Neural crest cell (in vitro differentiated cells): Measurements from ENCODE around the gene KCNMA1. TPM values are rescaled to one million over a fixed set of nuclear protein-coding genes. Genes with fewer than 3 reads are reported as not detected.
A peak's percentile ranks its signal among the peaks of the same experiment; 100 is the strongest.

Experiments used
- DNase-seq: peaks from one replicate; pipeline ENCODE4 v3.0.0; 2021; ENCODE audit warnings: low read depth, mixed read lengths, low spot score
- H3K27ac Mint-ChIP-seq: one replicate; pipeline ENCODE4 v1.8.0; 2021; ENCODE audit warnings: mild to moderate bottlenecking, mixed read lengths; ENCODE audit not compliant: unreplicated experiment
- H3K27me3 Mint-ChIP-seq: 2 replicates; pipeline ENCODE4 v1.8.0; 2021; ENCODE audit warnings: low read depth, mild to moderate bottlenecking, mixed read lengths
- H3K36me3 Mint-ChIP-seq: 2 replicates; pipeline ENCODE4 v1.8.0; 2021; ENCODE audit warnings: low read depth, mild to moderate bottlenecking, mixed read lengths
- H3K4me1 Mint-ChIP-seq: 2 replicates; pipeline ENCODE4 v1.8.0; 2021; ENCODE audit warnings: mixed read lengths
- H3K4me3 Mint-ChIP-seq: one replicate; pipeline ENCODE4 v1.8.0; 2021; ENCODE audit warnings: mild to moderate bottlenecking, mixed read lengths
- H3K9me3 Mint-ChIP-seq: 2 replicates; pipeline ENCODE4 v1.8.0; 2021; ENCODE audit warnings: mixed read lengths
- CTCF ChIP-seq: fragments of 200-600 bp; sonication (generic); conservative IDR thresholded peaks from 2 replicates; pipeline ENCODE4 v1.5.0; 2021; ENCODE audit warnings: antibody characterized with exemption, mild to moderate bottlenecking
- total RNA-seq: library from RNA; stranded (reverse); gene quantifications from 2 replicates; pipeline ENCODE4 v1.2.1, GENCODE V29; 2021

The KCNMA1 gene
- total RNA-seq, 1 donor from 2014 or later = 1.7 TPM

- peaks cover 3% of the 10 kb centered on the region for H3K27me3 Mint-ChIP-seq
These were observed 526.9 kb downstream of the KCNMA1 start for GRCh38 chr10:77110757-77111156.

GRCh38 chr10:77109351-77109994 is 528.1 kb downstream of the KCNMA1 start:
- DNase-seq = no peak
- Mint-ChIP-seq H3K9me3 (no peaks in the 10 kb centered on the region), H3K4me1 (peaks cover 5% of the 10 kb centered on the region), H3K27me3 (peaks cover 2% of the 10 kb centered on the region), H3K36me3 (no peaks in the 10 kb centered on the region), H3K27ac (no peak overlapping the region), H3K4me3 (no peak overlapping the region)
- no peak for TF ChIP-seq CTCF

More at GRCh38 chr10:77110757-77111156, 526.9 kb downstream of the KCNMA1 start:
- Mint-ChIP-seq H3K4me3 (no peak overlapping the region), H3K9me3 (no peaks in the 10 kb centered on the region), H3K4me1 (peaks cover 5% of the 10 kb centered on the region), H3K36me3 (no peaks in the 10 kb centered on the region), H3K27ac (no peak overlapping the region)
- TF ChIP-seq CTCF = no peak
- DNase-seq = no peak

- no peak for TF ChIP-seq CTCF
- no peak for DNase-seq
These were observed 530.9 kb downstream of the KCNMA1 start for GRCh38 chr10:77106676-77107075.

GRCh38 chr10:77105761-77106221 is 531.8 kb downstream of the KCNMA1 start:
- H3K27ac Mint-ChIP-seq = peak overlapping the region; percentile 68
- no peaks in the 10 kb centered on the region for H3K27me3 Mint-ChIP-seq
- no peaks in the 10 kb centered on the region for H3K36me3 Mint-ChIP-seq
- H3K9me3 Mint-ChIP-seq = no peaks in the 10 kb centered on the region
- peaks cover 5% of the 10 kb centered on the region for H3K4me1 Mint-ChIP-seq
- DNase-seq = no peak
- H3K4me3 Mint-ChIP-seq = no peak overlapping the region
- TF ChIP-seq CTCF = no peak

More at GRCh38 chr10:77106676-77107075, 530.9 kb downstream of the KCNMA1 start:
- Mint-ChIP-seq H3K27me3 (no peaks in the 10 kb centered on the region), H3K36me3 (no peaks in the 10 kb centered on the region), H3K4me1 (peaks cover 5% of the 10 kb centered on the region), H3K27ac (no peak overlapping the region), H3K4me3 (no peak overlapping the region), H3K9me3 (no peaks in the 10 kb centered on the region)

GRCh38 chr10:77104459-77104980 is 533.1 kb downstream of the KCNMA1 start:
- Mint-ChIP-seq H3K27ac (peak overlapping the region; percentile 87), H3K4me3 (no peak overlapping the region), H3K4me1 (peaks cover 5% of the 10 kb centered on the region), H3K27me3 (no peaks in the 10 kb centered on the region), H3K36me3 (no peaks in the 10 kb centered on the region), H3K9me3 (peaks cover 2% of the 10 kb centered on the region)
- DNase-seq = no peak
- TF ChIP-seq CTCF = no peak
